Putamen (tissue), 1 donor: ENCODE results near the gene LINC01488.

Experiments
- DNase-seq: peaks from one replicate; pipeline ENCODE4 v3.0.0-alpha.2; 2016; ENCODE audit warnings: low spot score

LINC01488 gene

DNA sequence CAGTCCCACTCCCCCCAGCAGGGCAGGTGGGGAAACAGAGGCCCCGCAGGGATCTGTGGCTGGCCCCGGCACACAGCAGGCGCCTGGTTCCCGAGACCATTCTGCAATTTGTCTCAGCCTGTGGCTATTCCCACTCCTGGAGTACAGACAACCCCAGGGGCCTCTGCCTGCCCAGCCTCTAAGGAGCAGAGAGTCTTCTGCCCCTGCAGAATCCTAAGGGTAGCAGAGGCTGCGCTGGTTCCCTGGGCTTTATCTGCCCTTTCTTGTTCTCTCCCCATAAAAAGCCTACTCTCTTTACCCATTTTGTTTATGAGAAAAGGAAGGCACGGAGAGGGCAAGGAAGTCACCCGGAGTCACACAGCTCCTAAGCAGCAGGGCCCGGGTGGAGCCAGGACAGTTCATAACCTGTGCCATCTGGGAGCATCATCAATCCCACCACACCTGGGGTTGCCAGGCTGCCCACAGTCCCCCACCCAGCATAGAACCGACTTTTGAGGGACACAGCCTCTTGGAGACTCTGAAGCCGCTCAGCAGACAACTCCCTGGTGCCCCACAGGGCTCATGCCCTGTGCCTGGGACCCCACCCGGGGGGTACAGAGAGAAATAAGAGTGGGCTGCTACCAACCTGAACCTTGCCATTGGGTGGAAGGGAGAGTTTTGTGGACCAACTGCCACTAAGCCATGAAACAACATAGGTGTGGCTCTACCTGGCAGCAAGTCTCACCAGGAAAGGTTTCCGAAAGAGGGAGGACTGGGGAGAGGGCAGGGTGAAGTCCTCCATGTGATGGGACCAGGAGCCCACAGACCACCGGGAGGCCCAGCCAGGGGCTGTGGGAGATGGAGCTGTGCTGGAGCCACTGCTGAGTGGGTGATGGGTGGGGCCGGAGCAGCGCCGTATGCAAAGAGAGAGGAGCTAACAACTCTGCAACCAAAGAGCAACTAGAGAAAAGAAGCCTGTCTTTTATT is 17.2 kb upstream of the LINC01488 start:
- DNase-seq = no peak

DNA sequence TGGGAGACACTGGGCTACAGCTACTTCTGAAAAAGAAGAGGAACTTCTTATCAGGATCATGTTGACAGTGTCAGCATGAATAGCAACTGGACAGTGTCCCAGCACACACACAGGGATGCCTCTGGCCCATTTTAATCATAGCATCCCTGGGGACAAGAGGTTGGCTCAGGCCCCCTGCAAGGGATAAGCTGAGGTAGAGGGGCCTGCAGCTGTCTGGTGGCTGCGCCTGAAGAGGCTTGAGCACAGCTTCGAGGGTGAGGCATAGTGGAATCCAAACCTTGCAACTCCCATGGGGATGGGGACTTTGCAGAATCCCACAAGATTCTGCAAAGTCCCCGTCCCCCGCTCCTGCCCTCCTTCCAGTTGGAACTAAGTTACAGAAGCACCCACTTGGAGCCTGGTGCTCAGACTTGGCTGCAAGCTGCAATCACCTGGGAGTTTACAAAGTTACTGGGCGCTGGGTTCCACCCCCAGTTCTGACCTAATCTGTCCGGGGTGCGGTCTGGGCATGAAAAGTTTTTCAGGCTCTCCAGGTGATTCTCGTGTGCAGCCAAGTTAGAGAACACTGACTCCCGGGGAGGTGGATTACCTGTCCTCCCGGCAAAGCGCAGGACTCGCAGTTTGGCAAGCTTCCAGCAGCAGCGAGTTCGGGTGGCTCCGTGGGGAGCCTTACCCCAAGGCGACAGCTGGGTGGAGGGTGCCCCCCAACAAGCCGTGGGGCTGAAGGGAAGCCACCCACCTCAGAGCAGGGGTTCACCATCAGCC is 16.0 kb upstream of the LINC01488 start:
- no peak for DNase-seq

DNA sequence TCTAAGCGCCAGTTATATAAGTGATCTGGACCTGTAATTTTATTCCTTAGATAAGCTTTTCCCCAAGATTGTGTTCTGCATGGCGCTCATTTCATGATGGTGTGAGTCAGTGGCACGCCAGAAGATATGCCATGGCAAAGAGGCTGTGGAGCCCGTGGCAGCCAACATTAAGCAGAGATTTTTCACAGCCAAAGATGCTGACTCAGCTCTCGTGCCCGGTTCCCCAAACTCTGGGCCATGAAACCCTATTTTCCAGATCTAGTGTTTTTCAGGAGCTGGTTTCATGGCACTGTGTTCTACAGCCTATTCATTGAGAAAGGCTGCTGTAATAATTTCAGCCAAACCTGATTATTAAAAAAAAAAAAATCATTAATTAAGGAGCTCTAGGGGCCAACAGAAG is 15.4 kb upstream of the LINC01488 start:
- DNase-seq = no peak

DNA sequence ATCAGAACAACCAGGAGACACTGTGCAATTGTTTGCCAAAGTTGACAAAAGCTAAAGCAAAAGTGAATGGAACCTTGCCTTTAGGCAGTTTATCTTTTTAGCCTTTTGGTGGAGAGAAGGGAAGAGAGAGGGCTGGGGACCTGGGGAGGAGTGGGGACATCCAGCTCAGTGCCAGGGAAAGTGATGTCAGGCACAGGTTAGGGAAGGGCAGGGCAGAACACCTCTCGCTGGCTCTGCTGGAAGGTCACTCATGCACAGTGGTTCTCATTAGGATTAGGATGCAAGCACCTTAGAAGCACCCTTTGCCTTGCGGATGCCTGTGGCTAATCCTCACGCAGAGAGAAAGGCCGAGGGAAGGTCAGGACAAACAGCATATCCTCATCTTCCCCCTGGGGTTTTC is 14.3 kb upstream of the LINC01488 start:
- DNase-seq = no peak

DNA sequence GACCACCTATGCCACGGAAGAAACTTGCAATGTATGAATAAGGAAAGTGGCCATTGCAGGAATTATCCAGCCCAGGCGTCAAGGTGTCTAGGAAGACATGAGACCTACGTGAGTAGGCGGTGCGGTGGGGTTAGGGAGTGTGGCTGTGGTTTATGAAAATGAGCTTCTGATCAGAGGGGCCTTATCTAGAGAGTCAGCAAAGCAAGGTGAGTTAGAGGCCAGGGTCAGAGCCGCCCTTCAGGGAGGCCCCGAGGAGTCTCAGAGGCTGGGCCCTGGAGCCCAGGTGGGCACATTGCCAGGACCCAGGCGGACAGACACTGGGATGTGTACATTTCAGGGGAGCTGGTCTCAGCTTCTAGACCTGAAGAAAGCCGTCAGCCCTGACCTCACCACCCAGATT is 13.8 kb upstream of the LINC01488 start:
- DNase-seq = no peak

DNA sequence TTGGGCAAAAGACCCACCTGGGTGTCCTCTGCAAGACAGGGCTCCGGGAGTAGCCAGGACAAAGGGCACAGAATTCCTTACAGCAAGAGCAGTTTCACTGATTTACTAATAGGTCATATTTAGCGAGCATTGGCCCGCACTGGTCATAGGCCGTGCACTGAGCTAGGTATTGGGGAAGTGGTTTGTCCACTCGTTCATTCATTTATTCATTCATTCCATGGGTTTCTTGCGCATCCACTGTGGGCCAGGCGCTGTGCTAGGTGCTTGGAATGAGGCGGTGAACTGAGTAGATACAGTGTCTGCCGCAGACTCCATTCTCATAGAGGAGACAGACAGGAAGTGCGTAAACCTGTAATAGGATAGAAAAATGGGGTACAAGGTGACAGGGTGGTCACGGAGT is 13.2 kb upstream of the LINC01488 start:
- DNase-seq = no peak

DNA sequence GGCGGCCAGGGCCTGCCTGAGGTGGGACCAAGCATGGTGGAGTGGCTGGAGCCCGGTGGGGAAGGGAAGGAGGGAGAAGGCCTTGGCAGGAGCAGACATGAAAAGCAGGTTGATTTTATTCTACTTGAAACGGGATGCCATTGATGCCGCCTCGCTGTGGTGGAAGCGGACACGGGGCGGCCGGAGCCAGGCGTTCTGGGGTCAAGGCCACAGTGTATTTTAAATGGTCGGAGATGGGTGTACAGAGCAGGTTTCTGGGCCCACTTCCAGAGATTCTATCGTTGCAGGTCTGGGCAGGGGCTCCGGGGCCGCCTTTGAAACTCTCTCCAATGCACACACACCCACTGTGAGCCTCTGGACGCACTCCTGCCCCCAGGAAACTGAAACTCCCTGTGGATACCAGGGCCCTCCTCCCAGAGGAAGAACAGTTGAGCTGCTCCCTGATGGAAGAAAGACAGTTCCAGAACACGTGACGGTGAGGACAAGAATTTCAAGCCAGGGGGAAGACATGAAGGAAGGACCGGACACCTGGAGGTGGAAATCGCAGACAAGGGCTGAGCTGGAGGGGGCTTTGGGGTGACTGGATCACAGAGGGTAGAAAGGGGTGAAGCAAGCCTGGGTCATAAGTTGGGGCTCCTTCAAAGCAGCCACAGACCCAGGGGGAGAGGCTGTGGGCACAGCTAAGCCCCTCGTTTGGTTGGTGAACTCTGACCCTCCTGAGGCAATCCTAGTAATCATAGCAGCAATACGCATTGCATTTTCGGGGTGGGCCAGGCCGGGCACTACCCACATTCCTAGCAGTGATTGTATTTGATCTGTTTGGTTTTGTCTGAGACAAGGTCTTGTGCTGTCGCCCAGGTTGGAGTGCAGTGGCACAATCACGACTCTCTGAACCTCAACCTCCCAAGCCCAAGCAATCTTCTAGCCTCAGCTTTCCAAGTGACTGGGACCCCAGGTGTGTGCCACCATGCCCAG is 12.3 kb upstream of the LINC01488 start:
- DNase-seq = no peak

DNA sequence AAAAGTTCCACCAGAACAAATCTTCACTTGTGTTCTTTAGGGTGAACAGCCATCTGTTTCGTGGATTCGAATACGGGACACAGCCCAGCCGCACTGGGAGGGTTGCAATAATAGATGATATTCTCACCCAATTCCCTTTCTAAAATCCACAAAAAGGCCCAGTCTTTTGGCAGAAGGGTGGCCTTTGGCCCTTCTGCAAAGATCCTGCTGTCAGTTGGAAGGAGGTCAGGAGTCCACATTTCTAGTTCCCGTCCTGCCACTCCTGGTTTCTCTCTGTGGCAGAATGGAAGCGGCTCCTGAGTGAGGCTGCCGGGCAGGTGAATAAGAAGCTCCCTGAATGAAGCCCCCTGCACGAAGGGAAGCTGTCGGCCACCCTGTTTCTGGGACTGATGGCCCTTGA is 11.2 kb upstream of the LINC01488 start:
- DNase-seq = no peak

DNA sequence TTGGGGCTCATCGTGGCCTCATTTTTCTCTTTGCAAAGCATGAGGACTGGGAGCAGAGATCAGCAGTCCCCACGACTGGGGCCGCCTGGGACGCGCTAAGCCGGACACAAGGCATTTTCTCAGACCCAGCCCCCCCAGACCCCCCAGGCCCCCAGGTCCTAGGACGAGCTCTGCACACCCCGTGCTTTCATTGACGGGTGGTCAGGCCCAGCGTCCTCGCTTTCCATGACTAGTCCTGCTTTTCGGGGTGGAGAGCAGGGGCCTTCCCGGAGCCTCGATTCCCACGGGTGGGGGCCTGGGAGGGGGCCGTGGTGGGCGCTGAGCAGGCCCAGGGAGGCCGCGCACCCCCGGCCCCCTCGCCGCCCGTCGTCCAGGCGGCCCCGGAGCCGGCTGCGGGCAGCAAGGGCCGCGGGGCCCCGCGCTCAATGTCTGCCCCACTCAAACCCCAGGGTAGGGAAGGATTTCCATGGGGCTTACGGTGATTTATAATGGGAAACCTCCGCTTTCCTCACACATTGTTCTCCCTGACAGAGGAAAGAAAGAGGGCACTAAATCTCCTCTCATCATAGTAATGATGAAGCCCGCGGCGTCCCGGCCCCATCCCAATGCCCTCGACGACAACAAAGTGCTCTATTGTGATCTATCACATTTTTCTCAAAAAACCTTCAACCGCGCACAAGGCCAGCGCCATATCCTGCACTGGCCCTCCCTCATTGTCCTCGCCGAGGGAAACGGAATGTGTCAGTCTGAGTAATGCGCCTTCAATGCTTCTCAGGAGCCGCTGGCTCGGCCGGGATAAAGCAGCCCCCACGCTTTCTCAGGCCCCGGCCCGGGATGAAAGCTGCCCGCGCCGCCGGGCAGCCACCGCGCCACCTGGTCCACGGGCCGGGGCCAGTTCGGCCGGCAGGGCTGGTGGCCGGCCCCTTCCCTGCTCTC is 10.4 kb upstream of the LINC01488 start:
- DNase-seq = no peak

DNA sequence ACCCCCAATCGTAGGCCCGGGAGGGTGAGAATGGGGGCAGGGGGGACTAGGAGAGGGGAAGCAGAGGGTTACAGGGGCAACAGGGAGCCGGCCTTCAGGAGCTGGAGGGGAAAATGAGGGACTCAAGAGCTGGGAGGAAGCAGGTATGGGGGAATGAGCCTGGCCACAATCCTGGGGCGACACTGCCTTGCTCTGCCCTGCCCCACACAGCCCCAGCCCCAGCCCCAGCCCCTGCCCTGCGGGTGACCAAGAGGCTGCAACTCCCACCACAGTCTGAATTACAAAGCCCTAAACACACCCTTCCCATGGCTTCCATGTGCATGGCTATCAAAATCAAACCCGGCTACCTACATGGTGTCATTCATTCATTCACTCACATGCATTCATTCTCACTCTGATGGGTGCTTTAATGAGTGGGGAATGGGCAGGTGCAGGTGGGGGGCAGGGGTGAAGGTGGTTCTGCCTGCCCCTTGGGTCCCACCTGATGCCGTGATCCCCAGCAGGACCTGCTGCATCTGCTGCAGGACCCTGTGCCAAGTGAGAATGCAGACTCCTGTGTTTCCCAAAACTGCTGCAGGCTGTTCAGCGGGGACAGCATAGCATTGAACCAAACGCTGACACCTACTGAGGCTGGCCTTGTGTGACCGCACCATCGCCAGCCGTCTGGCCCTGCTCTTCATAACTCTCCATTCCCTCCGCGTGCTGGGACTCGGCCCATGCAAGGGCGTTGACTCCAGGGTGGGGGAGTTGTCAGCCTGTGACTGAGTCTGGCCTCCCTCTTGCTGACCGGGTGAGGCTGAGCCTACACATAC is 9.5 kb upstream of the LINC01488 start:
- no peak for DNase-seq

DNA sequence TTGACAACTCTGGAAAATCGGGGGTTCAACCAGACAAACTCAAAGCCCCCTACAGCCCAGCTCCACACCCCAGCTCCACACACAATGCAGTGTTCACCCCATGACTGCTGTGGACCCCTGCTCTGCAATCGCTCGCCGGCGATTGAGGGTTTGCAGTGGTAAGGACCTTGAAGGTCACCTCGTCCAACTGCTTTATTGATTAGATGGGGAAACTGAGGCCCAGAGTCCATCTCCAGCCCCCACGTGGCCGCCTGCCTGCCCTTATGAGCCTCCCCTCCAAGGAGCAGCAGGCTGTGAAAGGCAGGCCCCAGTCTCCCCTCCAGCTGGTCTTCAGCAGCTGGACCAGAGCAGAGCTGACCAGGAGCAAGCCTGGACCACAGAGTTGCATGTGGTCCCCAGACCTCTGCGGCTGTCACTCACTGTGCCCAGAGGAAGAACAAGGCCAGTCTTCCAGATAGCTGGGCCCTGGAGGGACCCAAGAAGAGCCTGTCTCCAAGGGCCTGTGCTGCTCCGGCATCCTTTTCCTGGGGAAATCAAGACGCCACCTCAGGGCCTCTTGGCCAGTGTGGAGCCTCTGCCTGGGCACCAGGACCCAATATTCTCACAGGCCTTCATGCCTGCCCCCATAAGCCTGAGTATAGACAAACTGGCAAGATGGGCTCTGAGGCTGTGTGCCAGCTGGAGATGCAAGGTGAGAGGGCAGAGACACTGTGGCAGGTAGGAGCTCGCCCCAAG is 8.8 kb upstream of the LINC01488 start:
- DNase-seq = no peak

DNA sequence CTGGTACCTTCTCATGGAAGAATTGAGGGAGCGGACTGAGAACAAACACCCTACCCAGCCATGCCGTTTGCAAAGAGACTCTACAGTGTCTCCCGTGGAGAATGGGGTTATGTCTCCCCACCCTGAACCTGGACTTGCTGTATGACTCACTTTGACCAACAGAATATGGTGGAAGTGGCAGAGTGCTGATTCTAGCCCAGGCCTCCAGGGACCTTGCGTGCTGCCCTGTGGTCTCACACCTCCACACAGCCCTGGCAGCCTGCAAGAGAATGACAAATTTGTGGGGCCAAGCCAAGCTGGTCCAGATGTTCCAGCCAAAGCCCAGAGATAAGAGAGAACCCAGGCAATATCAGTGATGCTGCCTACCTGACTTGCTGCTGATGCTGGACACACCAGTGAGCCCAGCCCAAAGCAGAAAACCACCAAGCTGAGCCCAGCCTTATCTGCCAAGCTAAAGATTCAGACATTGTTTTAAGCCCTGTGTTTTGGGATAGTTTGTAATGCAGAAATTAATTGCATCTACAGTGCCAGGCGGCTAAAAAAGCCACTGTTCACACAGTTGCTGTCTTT is 8.1 kb upstream of the LINC01488 start:
- DNase-seq = no peak

DNA sequence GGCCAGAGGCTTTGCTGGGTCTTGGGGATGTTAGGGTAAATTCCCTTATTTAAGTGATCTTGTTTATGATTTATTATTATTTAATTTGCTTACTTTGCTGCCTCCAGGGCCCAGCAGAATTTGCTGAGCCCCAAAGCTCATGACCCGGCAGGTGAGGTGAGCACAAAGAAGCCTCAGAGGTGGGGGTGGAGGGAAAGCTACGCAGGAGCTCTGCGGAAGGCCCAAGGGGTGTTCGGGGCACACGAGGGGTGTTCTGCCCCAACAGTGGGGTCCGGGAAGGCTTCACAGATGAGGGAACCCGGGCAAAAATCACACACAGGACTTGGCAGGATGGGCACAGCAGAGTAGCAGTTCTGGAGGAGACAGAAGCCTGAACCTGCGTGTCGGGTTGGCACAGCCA is 6.7 kb upstream of the LINC01488 start:
- no peak for DNase-seq

DNA sequence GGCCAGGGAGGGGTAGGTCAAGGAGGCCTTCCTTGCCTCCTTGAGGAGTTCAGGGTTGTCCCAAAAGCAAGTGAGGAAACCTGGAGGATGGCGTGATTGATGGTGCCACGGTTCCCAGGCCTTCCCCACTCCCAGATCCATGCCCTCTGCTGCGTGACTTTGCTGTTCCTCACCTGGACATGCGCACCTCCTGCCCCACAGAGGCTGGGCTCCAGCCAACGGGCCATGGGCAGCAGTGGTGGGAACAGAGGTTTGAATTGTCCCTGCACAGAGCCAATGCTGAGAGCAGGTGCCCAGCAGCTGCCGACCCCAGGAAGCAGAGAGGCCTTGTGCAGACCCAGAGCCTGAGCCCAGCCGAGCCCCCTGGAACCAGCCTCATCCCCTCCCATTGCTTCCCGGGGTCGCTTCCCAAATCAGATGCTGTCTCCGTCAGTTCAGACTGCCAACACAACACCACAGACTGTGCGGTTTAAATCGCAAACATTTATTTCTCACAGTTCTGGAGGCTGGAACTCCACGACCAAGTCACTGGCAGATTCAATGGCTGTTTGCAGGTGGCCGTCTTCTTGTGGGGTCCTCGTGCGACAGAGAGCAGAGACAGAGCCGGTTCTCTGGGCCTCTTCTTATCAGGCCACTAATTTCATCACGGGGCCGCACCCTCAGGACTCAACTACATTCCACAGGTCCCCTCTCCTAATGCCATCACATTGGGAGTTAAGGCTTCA is 6.2 kb upstream of the LINC01488 start:
- no peak for DNase-seq

DNA sequence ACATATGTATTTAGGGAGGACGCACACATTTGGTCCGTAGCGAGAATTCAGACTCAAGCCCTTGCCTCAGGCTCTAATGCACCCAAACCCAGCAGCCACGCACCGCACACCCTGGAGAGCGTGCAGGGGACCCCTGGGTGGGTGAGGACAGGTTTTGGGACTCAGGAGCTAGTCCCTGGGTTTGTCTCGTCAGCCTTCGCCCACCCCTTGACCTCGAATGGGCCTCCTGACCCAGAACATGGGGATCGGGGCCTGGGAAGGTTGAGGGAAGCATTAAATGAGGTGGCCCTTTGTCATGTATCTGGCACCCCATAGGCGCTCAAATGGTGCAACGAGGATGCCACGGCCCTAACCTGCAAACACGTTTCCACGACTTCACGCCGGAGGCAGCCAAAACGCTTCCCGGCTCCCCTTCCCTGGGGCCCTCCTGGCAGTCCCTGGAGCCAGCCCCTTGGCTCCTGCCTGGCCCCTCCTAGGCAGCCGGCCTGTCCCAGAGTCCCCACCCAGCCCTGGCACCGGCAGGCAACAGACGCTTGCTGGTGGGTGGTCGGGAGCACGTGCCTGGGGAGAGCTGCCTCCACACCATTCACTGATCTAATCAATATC is 5.5 kb upstream of the LINC01488 start:
- no peak for DNase-seq

DNA sequence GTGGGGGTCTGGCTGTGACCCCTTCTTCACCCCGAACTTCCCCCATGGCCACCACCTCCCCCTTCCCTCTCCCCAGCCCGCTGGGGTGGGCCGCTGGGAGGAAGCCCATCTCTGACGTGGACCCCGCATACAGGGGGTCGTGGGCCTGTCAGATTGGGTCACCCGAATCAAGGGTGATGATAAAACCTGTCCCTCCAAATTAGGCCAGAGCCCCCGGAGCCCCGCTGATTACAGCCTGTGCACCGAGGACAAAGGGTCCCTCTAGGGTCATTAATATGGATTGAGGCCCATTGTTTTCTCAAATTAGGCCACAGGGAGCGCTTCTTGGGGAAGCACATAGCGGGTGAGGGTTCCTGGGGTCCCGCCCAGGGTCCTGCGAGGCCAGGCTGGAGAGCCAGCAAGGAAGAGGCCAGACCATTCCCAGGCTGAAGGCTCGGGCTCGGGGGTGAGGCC is 4.9 kb upstream of the LINC01488 start:
- no peak for DNase-seq

DNA sequence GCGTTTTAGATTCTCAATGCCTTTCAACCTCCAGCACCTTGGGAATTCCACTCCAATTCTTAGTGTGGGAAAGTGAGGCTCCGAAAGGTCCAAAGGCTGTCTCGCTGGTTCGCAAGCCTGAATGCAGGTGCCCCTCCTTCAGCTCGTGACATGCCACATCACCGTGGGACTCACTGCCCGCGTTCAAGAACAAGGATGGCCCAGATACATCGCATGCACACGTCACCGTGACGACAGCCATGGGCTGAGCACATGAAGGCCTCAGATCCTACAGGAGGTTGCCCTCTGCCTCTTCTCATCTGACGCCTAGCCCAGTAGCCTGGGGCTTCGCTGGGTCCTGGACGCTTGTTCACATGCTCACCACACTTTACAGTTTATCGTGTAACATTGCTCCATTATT is 4.4 kb upstream of the LINC01488 start:
- DNase-seq = no peak
